ENCODE data around the gene NUP205.

The NUP205 gene, protein sequence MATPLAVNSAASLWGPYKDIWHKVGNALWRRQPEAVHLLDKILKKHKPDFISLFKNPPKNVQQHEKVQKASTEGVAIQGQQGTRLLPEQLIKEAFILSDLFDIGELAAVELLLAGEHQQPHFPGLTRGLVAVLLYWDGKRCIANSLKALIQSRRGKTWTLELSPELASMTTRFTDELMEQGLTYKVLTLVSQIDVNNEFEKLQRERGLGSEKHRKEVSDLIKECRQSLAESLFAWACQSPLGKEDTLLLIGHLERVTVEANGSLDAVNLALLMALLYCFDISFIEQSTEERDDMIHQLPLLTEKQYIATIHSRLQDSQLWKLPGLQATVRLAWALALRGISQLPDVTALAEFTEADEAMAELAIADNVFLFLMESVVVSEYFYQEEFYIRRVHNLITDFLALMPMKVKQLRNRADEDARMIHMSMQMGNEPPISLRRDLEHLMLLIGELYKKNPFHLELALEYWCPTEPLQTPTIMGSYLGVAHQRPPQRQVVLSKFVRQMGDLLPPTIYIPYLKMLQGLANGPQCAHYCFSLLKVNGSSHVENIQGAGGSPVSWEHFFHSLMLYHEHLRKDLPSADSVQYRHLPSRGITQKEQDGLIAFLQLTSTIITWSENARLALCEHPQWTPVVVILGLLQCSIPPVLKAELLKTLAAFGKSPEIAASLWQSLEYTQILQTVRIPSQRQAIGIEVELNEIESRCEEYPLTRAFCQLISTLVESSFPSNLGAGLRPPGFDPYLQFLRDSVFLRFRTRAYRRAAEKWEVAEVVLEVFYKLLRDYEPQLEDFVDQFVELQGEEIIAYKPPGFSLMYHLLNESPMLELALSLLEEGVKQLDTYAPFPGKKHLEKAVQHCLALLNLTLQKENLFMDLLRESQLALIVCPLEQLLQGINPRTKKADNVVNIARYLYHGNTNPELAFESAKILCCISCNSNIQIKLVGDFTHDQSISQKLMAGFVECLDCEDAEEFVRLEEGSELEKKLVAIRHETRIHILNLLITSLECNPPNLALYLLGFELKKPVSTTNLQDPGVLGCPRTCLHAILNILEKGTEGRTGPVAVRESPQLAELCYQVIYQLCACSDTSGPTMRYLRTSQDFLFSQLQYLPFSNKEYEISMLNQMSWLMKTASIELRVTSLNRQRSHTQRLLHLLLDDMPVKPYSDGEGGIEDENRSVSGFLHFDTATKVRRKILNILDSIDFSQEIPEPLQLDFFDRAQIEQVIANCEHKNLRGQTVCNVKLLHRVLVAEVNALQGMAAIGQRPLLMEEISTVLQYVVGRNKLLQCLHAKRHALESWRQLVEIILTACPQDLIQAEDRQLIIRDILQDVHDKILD (N-terminal part only)

DNA sequence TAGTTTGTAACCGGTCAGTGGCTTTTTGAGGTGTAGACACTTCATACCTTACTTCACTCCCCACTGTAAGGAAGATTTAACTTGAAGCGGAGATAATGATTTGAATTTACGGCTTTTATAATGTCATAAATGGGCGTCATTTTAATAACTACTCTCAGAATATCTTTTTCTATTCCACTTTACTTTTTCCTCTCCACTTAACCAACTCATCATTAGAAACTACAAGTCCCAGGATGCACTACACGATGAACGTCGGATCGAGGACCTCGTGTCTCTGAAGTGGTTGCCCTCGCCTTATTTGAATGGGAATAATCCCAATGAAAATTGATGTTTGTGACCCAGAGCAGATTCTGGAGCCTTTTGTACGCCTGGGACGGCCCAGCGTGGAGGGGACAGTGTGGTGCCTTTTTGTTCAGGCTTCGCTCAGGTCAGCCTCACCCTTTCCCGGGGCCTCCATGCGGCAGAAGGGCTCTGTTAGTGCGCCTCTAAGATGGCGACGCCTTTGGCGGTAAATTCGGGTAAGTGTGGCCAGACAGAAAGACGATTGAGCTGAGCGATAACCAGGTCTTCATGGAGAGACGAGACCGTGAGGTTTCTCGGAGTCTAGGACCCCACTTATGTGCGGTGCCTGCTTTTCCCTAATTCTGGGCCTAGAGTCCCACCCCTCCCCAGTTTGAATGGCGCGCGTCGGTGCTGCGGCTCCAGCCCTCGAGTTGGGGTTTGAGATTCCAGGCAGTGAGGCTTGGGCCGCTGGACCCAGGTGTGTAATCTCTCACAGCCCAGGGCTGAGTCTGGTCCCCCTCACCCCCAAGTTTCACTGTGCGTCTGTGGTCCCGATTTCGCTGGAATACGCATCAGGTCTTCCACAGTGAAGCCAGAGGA is at the start of gene NUP205:
NUP205 (plus strand) TSS at position 463 of the 882 bp plus-strand sequence; CDS start at position 491, 28 bp downstream.
- DNase-seq (ENCODE audit: insufficient read length, low spot score) (peak; percentile 63), FAIRE-seq (peak; percentile 62)
- TF ChIP-seq POLR2A (IDR thresholded peaks at IDR 0.05; ENCODE audit: low read depth, low read length), result peak; percentile 79

DNA sequence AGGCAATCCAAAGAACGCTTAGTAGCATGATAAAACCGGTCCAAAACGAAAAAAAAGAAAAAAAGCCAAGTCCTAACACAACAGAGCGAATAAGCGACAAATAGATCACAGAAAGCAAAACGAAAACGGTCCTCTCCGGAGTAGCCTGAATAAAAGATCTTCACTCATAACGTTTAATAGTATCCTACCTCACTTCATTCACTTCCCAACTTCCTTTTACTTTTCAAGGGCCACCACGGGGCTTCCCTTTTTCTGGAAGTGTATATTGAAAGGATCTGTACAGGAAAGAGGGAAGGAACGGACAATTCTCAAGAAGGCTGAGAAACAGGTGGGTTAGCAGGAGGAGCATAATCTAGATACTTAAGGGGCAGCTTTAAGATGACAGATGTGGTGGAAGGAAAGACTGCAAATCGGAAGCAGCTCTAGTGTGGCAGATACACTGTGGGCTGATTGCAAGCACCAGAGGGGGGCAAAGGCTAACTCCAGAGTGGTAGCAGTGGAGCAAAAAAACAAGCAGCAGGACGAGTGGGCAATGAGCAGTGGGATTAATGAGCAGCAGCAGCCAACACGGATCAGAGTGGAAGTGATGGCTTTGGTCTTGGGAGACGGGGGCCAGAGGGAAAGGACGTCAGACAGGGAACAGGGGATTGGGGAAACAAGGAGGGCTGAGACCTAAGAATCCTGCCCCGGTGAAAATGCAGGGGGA is 48.7 kb upstream of the NUP205 start:
- no peak for TF ChIP-seq POLR2A (IDR thresholded peaks at IDR 0.05; ENCODE audit: low read depth, low read length)
- FAIRE-seq (no peak), DNase-seq (ENCODE audit: insufficient read length, low spot score) (no peak)

DNA sequence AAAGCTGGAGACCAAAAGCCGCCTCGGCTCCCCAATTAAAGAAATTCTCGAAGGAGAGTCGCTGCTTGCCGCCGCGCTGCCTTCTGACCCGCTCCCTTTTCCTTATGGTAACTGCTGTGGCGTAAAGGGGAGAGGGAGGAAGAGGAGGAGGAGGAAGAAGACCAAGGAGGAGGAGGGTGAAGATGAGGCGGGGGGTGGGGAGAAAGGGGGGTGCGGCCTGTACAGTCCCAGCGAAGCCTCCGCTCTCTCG is 48.2 kb upstream of the NUP205 start:
- no peak for TF ChIP-seq POLR2A (IDR thresholded peaks at IDR 0.05; ENCODE audit: low read depth, low read length)
- no peak for FAIRE-seq
- DNase-seq (ENCODE audit: insufficient read length, low spot score), result no peak

DNA sequence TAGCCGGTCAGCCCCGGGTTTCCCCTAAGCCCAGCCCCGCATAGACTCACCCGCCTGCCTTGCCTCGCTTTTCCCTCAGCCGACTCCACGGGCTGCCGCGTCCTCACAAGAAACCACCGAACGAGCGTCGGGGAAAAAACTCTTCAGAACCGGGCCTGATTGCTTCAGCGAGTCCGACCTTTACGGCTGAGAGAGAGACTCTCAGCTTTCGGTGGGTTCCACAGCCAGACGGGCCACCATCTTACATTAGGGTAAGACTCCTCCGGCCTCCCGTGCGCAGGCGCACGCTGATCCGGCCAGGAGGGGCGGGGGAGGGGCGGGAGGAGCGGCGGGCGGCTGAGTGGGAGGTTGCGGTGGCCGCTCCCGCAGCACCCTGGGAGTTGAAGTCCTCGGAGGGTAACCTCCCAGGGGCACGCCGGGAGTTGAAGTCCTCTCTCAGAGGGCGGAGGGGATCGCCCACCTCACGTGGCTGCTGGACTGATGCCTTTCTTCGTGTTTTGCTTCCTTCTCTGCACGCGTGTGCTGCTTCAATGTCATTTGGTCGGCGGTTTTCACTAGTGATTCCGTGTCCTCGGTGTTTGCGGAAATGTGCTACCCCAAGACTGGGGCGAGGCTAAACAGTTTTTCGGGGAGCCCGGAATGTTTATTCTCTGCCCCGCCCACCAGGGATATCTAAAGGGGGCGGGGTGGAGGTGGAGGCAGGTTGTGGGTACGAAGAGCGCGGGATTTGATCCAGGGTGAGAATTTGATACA is 47.7 kb upstream of the NUP205 start, which contains the start of gene CNOT4:
CNOT4 (minus strand) TSS at position 264 of the 753 bp plus-strand sequence. CDS start 71,771 bp downstream, outside the sequence.
- peak; percentile 82 for TF ChIP-seq POLR2A (IDR thresholded peaks at IDR 0.05; ENCODE audit: low read depth, low read length)
- peak; percentile 59 for DNase-seq (ENCODE audit: insufficient read length, low spot score)
- FAIRE-seq, result no peak

DNA sequence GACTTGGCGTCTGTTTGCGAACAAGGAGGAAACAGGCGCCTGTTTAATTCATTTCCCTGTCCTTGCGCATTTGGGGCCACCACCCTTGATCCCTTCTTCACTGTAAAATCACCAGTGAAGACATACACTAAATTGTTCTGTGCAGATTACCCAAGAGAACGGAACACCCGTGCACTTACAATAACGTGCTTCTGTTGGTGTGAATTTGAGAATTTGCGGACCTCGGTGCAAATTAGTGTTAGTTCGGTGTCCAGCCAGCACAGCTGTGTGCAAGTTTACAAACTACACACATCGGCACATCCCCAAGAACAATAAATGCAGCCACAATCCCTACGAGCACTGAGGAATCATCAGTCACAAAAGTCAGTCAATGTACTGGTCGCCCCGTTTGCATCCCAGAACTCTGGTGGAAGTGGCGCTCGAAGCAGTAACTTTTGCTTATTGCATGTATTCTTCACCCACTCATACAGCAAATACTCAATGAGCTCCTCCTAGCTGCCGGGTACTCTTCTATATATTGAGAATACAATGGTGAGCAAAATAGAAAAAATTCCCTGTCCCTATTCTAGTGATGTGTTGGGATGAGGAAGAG is 47.0 kb upstream of the NUP205 start:
- DNase-seq (ENCODE audit: insufficient read length, low spot score) (no peak), FAIRE-seq (no peak)
- no peak for TF ChIP-seq POLR2A (IDR thresholded peaks at IDR 0.05; ENCODE audit: low read depth, low read length)

DNA sequence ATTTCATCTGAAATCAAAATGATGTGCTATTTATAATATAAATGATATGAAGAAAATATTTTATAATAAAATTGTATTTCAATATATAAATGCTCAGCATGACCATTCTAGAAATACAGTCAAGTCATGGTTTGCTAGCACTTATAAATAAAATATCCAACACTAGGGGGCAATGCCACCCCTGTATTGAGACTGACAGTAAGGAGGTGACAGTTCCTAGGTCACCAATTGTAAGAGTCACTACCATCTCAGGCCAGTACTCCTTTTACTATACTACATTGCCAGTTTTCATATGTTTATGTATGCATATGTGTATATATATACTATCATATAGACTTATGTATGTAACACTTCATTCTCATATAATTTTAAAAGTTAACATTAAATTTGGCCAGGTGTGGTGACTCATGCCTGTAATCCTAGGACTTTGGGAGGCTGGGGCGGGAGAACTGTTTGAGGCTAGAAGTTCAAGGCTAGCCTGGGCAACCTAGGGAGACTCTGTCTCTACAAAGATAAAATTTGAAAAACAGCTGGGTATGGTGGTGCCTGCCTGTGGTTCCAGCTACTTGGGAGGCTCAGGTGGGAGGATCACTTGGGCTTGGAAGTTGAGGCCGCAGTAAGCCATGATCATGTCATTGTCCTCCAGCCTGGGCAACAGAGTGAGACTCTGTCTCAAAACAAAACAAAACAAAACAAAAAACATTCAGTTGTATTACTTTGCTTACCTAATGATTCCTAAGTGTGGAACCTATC is 45.4 kb upstream of the NUP205 start:
- DNase-seq (ENCODE audit: insufficient read length, low spot score), result no peak
- FAIRE-seq, result no peak
- TF ChIP-seq POLR2A (IDR thresholded peaks at IDR 0.05; ENCODE audit: low read depth, low read length), result no peak

DNA sequence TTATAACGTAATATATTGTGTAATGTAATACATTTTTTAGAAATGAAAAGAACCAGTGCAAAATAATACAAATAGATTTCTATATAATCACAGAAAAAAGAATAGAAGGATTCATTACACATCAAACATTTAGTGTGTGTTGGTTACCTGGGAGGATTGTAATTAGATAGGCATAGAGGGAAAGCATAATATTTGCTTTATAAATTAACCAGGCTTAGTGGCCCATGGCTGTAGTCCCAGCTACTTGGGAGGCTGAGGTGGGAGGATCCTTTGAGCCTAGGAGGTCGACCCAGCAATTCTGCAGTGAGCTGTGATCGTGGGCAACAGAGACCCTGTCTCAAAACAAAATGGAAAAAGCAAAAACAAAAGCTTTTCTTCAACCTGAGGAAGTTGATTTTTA is 42.9 kb upstream of the NUP205 start:
- no peak for TF ChIP-seq POLR2A (IDR thresholded peaks at IDR 0.05; ENCODE audit: low read depth, low read length)
- DNase-seq (ENCODE audit: insufficient read length, low spot score) (no peak), FAIRE-seq (no peak)

DNA sequence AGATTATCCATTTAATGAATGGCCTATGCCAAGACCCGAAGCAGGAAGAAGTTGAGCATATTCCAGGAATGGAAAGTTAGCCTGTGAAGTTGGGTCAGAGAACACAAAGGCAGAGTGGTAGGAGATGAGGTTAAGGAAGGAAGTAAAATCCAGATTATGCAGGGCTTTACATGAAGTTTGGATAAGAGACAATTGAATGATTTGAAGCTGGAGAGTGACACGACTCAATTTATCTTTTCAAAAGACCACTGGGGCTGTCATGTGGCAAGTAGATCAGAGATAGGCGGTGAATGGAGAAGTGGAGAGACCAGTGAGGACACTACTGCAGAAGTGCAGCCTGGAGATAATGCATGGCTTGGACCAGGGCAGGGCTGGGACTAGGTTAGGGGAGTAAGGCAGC is 40.7 kb upstream of the NUP205 start:
- DNase-seq (ENCODE audit: insufficient read length, low spot score) (no peak), FAIRE-seq (no peak)

DNA sequence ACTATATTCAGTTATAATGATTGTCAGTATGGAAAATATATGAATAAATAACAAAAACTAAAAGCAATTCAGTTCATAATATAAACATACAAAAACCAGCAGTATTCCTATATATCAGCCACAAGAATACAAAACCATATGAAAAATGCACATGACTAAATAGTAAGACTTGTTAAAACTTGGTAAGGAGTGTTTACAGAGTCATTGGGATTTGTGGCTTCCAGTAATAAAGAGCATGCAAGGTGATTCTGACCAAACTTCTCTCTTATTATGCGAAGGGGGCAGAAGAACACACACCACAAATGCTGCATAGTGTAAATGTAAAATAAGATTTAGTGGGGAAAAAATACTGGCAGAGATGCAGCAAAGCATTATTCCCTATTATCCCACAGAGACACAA is 39.0 kb upstream of the NUP205 start:
- FAIRE-seq (no peak), DNase-seq (ENCODE audit: insufficient read length, low spot score) (no peak)
- no peak for TF ChIP-seq POLR2A (IDR thresholded peaks at IDR 0.05; ENCODE audit: low read depth, low read length)

More for the DNA sequence above, 40.7 kb upstream of the NUP205 start:
- TF ChIP-seq POLR2A (IDR thresholded peaks at IDR 0.05; ENCODE audit: low read depth, low read length), result no peak

DNA sequence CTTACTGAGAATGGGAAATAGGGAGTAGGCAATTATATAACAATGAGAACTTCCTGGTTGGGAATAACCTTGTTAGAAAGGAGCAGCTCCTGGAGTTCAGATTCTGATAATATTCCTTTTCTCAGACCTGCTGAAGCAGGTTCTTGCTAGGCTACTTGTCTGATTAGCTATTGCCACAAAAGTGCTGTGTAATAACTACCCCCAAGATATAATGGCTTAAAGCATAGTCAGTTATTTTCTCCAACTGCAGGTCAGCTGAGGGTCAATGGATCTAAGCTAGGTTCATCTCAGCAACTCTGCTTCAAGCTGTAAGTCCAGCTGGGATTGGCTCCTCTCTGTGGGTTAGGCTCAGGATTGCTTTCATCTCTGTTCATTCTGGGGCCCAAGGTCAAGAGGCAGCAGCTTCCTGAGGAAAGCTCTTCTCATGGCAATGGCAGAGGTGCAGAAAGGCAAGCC is 38.5 kb upstream of the NUP205 start:
- TF ChIP-seq POLR2A (IDR thresholded peaks at IDR 0.05; ENCODE audit: low read depth, low read length), result no peak
- FAIRE-seq (no peak), DNase-seq (ENCODE audit: insufficient read length, low spot score) (no peak)

DNA sequence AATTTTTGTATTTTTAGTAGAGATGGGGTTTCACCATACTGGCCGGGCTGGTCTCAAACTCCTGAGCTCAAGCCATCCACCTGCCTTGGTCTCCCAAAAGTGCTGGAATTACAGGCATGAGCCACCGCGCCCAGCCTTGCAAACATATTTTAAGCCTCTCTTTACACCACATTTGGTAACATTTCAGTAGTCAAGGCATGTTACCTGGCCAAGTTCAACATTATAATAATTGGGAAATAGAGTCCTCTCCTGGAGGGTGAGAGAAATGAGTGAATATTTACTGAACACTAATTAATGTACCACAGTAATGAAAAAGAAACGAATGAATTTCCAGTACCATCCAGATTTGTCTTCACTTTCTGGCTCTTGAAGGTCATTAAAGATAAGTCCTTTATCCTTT is 37.8 kb upstream of the NUP205 start:
- FAIRE-seq (no peak), DNase-seq (ENCODE audit: insufficient read length, low spot score) (no peak)
- no peak for TF ChIP-seq POLR2A (IDR thresholded peaks at IDR 0.05; ENCODE audit: low read depth, low read length)
